HepG2 (cell line): Measurements from ENCODE around the gene H1-8. TPM values are rescaled to one million over a fixed set of nuclear protein-coding genes. Genes with fewer than 3 reads are reported as not detected.

Source experiments
- ATRX ChIP-seq: sonication (generic); formaldehyde crosslinking; IDR thresholded peaks from 2 replicates; pipeline ENCODE4 v1.4.0; 2020; ENCODE audit warnings: missing genetic modification reagents, borderline replicate concordance
- ELF1 ChIP-seq: sonication (generic); formaldehyde crosslinking; IDR thresholded peaks from 2 replicates; pipeline ENCODE4 v1.4.0; 2020; ENCODE audit warnings: missing genetic modification reagents
- FOSL1 ChIP-seq: sonication (generic); formaldehyde crosslinking; IDR thresholded peaks from 2 replicates; pipeline ENCODE4 v1.9.0; 2021; ENCODE audit warnings: missing genetic modification reagents, borderline replicate concordance
- GTF3A ChIP-seq: sonication (generic); formaldehyde crosslinking; conservative IDR thresholded peaks from 2 replicates; pipeline ENCODE4 v1.4.0; 2020; ENCODE audit warnings: mild to moderate bottlenecking, missing genetic modification reagents
- IRF2 ChIP-seq: IDR thresholded peaks from 2 replicates; pipeline ENCODE4 v1.6.1; 2018; ENCODE audit warnings: missing genetic modification reagents, missing compliant biosample characterization
- NFYB ChIP-seq: sonication (generic); formaldehyde crosslinking; IDR thresholded peaks from 2 replicates; pipeline ENCODE4 v1.4.0; 2020; ENCODE audit warnings: missing genetic modification reagents
- PHF20 ChIP-seq: sonication (generic); formaldehyde crosslinking; IDR thresholded peaks from 2 replicates; pipeline ENCODE4 v1.5.0; 2020; ENCODE audit warnings: mild to moderate bottlenecking, missing genetic modification reagents
- PHF21A ChIP-seq: sonication (generic); formaldehyde crosslinking; IDR thresholded peaks from 2 replicates; pipeline ENCODE4 v1.5.0; 2020; ENCODE audit warnings: mild to moderate bottlenecking, missing genetic modification reagents
- RNF2 ChIP-seq: fragments of 450-650 bp; conservative IDR thresholded peaks from 2 replicates; pipeline ENCODE4 v1.6.1; 2016; ENCODE audit warnings: low read depth
- SMARCC2 ChIP-seq: fragments of 450-650 bp; IDR thresholded peaks from 2 replicates; pipeline ENCODE4 v1.6.1; 2017; ENCODE audit warnings: antibody characterized with exemption, mild to moderate bottlenecking
- U2AF2 ChIP-seq: fragments of 200-400 bp; formaldehyde crosslinking; IDR thresholded peaks from 2 replicates; pipeline ENCODE4 v1.6.1; 2017; ENCODE audit warnings: low read depth, mild to moderate bottlenecking, low read length
- ZNF205 ChIP-seq: IDR thresholded peaks from 2 replicates; pipeline ENCODE4 v1.6.1; 2018; ENCODE audit warnings: missing biosample characterization, missing genetic modification reagents
- ZNF3 ChIP-seq: IDR thresholded peaks from 2 replicates; pipeline ENCODE4 v1.7.0; 2017; ENCODE audit warnings: inconsistent platforms
- ZNF30 ChIP-seq: sonication (generic); formaldehyde crosslinking; IDR thresholded peaks from 2 replicates; pipeline ENCODE4 v1.5.0; 2020; ENCODE audit warnings: mild to moderate bottlenecking, missing genetic modification reagents
- ZNF431 ChIP-seq: sonication (generic); formaldehyde crosslinking; IDR thresholded peaks from 2 replicates; pipeline ENCODE4 v1.9.0; 2022; ENCODE audit warnings: missing genetic modification reagents, low read depth, mild to moderate bottlenecking, borderline replicate concordance
- ZNF547 ChIP-seq: sonication (generic); formaldehyde crosslinking; IDR thresholded peaks from 2 replicates; pipeline ENCODE4 v1.5.1; 2020; ENCODE audit warnings: mild to moderate bottlenecking, missing genetic modification reagents
- ZNF563 ChIP-seq: sonication (generic); formaldehyde crosslinking; IDR thresholded peaks from 2 replicates; pipeline ENCODE4 v1.8.0; 2022; ENCODE audit warnings: mild to moderate bottlenecking, moderate library complexity, missing genetic modification reagents
- ZNF737 ChIP-seq: sonication (generic); formaldehyde crosslinking; IDR thresholded peaks from 2 replicates; pipeline ENCODE4 v1.5.0; 2020; ENCODE audit warnings: missing genetic modification reagents, mild to moderate bottlenecking, borderline replicate concordance
- ZNF746 ChIP-seq: sonication (generic); formaldehyde crosslinking; IDR thresholded peaks from 2 replicates; pipeline ENCODE4 v1.8.0; 2022; ENCODE audit warnings: mild to moderate bottlenecking, missing genetic modification reagents
- ZSCAN9 ChIP-seq: IDR thresholded peaks from 2 replicates; pipeline ENCODE4 v1.6.1; 2016; ENCODE audit warnings: borderline replicate concordance
- polyA plus RNA-seq, 8 experiments: library from polyadenylated mRNA; depleted of rRNA in 3 of 8; stranded (reverse) in 7 of 8; unstranded in 1 of 8; fragments of >200 nt; fragmentation: Illumina TruSeq in 4 of 8; extraction: Trizol in 4 of 8; gene quantifications; 2 replicates each; pipeline versions ENCODE4 v1.2.1 to v1.2.3, GENCODE V29; 2011 to 2016; ENCODE audit warnings: low read depth in 4 of 8, missing spikeins in 1 of 8, mixed read lengths in 1 of 8; ENCODE audit not compliant: insufficient read depth in 1 of 8
- total RNA-seq, 5 experiments: library from RNA; depleted of rRNA; stranded (reverse); fragments of >200 nt; fragmentation: Illumina TruSeq; extraction: Trizol; gene quantifications; 2 replicates each; pipeline ENCODE4 v1.2.3, GENCODE V29; 2016; ENCODE audit warnings: low read depth in 1 of 5
- TF ChIP-seq, protein P1 (sequence below): sonication (generic); formaldehyde crosslinking; IDR thresholded peaks from 2 replicates; pipeline ENCODE4 v1.4.0; 2020; ENCODE audit warnings: missing genetic modification reagents
- TF ChIP-seq, protein P2 (sequence below): IDR thresholded peaks from 2 replicates; pipeline ENCODE4 v1.6.1; 2012; ENCODE audit warnings: low read depth, low read length, improper control_type of control experiment
- TF ChIP-seq, protein P3 (sequence below): sonication (generic); formaldehyde crosslinking; IDR thresholded peaks from 2 replicates; pipeline ENCODE4 v1.5.1; 2020; ENCODE audit warnings: missing genetic modification reagents, mild to moderate bottlenecking, borderline replicate concordance

Gene H1-8
- total and polyA plus RNA-seq, 2 of the 13 experiments (the other 11 are each of a cell fraction or from before 2014, with no cell fraction given): 0.08 TPM; not detected in 1

DNA sequence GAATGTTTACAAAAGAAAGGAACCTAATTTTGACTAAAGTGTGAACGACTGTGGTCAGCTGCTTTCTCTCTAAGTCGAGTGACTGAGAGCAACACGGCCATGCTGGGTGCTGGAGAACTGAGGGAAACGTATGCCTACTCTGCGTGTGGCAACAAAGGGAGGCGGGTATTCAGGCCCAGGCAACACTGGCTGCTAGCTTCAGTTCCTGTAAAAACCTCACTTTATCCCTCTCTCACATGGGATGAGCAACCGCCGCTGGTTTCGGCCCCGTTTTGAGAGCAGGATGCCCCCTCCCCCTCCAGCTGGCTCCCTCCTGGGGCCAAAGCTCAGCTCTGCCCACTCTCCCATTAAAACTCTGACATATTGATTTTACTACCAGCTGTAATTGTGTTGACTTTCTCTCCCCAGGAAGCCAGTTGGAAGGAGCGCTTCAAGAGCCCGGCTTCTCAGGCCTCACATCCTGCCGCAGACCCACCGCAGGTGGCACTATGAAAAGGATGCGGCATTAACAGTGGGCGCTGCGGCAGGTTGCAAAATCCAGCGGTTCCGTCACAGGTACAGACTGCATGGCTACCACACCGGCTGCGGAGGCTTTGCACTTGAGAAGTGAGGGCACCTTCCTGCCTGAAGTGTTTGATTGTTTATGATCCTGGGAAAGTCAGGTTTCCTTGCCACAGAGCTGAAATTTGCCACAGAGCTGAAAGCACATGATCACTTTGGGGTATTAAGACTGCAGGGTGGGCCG lies 50.8 kb downstream of the H1-8 start (continued):
- TF ChIP-seq FOSL1 (CRISPR knock-in tag) (no peak), ZNF746 (CRISPR knock-in tag) (peak; percentile 95; the same call in 1 of the 2 replicates), U2AF2 (no peak), ATRX (CRISPR knock-in tag) (no peak), RNF2 (no peak), ELF1 (peak; percentile 44), GTF3A (no peak), ZSCAN9 (CRISPR knock-in tag) (peak; percentile 56; the same call in 1 of the 2 replicates), ZNF431 (CRISPR knock-in tag) (peak; percentile 82; the same call in 1 of the 2 replicates), PHF20 (CRISPR knock-in tag) (0 out of 2 replicates have a peak, but pooled peaks have one; percentile 26), SMARCC2 (no peak), ZNF30 (CRISPR knock-in tag) (no peak), ZNF547 (no peak; the same call in 1 of the 2 replicates), PHF21A (peak; percentile 95), NFYB (CRISPR knock-in tag) (no peak), ZNF205 (CRISPR knock-in tag) (peak; percentile 92; the same call in 1 of the 2 replicates), ZNF563 (no peak), ZNF737 (no peak), IRF2 (CRISPR knock-in tag) (peak; percentile 90), ZNF3 (CRISPR knock-in tag) (0 out of 2 replicates have a peak, but pooled peaks have one; percentile 51)
- TF ChIP-seq, protein P1, sequence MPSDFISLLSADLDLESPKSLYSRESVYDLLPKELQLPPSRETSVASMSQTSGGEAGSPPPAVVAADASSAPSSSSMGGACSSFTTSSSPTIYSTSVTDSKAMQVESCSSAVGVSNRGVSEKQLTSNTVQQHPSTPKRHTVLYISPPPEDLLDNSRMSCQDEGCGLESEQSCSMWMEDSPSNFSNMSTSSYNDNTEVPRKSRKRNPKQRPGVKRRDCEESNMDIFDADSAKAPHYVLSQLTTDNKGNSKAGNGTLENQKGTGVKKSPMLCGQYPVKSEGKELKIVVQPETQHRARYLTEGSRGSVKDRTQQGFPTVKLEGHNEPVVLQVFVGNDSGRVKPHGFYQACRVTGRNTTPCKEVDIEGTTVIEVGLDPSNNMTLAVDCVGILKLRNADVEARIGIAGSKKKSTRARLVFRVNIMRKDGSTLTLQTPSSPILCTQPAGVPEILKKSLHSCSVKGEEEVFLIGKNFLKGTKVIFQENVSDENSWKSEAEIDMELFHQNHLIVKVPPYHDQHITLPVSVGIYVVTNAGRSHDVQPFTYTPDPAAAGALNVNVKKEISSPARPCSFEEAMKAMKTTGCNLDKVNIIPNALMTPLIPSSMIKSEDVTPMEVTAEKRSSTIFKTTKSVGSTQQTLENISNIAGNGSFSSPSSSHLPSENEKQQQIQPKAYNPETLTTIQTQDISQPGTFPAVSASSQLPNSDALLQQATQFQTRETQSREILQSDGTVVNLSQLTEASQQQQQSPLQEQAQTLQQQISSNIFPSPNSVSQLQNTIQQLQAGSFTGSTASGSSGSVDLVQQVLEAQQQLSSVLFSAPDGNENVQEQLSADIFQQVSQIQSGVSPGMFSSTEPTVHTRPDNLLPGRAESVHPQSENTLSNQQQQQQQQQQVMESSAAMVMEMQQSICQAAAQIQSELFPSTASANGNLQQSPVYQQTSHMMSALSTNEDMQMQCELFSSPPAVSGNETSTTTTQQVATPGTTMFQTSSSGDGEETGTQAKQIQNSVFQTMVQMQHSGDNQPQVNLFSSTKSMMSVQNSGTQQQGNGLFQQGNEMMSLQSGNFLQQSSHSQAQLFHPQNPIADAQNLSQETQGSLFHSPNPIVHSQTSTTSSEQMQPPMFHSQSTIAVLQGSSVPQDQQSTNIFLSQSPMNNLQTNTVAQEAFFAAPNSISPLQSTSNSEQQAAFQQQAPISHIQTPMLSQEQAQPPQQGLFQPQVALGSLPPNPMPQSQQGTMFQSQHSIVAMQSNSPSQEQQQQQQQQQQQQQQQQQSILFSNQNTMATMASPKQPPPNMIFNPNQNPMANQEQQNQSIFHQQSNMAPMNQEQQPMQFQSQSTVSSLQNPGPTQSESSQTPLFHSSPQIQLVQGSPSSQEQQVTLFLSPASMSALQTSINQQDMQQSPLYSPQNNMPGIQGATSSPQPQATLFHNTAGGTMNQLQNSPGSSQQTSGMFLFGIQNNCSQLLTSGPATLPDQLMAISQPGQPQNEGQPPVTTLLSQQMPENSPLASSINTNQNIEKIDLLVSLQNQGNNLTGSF (CRISPR knock-in tag): no peak
- TF ChIP-seq, protein P2, sequence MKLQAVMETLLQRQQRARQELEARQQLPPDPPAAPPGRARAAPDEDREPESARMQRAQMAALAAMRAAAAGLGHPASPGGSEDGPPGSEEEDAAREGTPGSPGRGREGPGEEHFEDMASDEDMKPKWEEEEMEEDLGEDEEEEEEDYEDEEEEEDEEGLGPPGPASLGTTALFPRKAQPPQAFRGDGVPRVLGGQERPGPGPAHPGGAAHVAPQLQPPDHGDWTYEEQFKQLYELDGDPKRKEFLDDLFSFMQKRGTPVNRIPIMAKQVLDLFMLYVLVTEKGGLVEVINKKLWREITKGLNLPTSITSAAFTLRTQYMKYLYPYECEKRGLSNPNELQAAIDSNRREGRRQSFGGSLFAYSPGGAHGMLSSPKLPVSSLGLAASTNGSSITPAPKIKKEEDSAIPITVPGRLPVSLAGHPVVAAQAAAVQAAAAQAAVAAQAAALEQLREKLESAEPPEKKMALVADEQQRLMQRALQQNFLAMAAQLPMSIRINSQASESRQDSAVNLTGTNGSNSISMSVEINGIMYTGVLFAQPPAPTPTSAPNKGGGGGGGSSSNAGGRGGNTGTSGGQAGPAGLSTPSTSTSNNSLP: peak; percentile 69
- TF ChIP-seq, protein P3, sequence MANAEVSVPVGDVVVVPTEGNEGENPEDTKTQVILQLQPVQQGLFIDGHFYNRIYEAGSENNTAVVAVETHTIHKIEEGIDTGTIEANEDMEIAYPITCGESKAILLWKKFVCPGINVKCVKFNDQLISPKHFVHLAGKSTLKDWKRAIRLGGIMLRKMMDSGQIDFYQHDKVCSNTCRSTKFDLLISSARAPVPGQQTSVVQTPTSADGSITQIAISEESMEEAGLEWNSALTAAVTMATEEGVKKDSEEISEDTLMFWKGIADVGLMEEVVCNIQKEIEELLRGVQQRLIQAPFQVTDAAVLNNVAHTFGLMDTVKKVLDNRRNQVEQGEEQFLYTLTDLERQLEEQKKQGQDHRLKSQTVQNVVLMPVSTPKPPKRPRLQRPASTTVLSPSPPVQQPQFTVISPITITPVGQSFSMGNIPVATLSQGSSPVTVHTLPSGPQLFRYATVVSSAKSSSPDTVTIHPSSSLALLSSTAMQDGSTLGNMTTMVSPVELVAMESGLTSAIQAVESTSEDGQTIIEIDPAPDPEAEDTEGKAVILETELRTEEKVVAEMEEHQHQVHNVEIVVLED: peak; percentile 43; the same call in 1 of the 2 replicates
